Mammary epithelial cell (primary cell): ENCODE data around the gene ZNF24.

ENCODE experiments used
- EZH2 ChIP-seq: IDR thresholded peaks from 2 replicates; pipeline ENCODE4 v1.6.1; 2012; ENCODE audit warnings: low read length, inconsistent platforms, borderline replicate concordance
- TF ChIP-seq, protein P1 (sequence below), 2 donors: IDR thresholded peaks in 1 of 2; conservative IDR thresholded peaks in 1 of 2; 2 replicates each; pipeline ENCODE4 v1.5.1; 2011 to 2012; ENCODE audit warnings: inconsistent platforms in 2 of 2, low read length in 2 of 2, mild to moderate bottlenecking in 2 of 2, control low read depth in 1 of 2, low read depth in 1 of 2; ENCODE audit not compliant: insufficient read depth in 1 of 2; ENCODE audit errors: extremely low read depth in 1 of 2

DNA sequence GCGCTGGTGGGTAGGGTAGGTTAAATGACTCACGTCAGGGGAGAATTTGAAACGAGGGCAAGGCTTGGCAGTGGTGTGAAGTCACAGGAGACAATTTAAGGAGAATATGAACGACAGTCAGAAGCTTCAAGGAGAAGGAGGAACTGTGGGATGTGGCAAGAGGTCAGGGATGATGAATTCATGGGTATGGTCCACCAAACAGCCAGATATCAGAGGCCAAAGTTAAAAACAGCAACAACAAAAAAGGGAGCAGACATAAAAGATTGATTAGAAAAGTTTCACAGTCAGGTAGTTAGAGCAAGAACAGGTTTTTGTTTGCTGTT is 34.3 kb upstream of the ZNF24 start:
- no peak for TF ChIP-seq EZH2
- TF ChIP-seq, protein P1, sequence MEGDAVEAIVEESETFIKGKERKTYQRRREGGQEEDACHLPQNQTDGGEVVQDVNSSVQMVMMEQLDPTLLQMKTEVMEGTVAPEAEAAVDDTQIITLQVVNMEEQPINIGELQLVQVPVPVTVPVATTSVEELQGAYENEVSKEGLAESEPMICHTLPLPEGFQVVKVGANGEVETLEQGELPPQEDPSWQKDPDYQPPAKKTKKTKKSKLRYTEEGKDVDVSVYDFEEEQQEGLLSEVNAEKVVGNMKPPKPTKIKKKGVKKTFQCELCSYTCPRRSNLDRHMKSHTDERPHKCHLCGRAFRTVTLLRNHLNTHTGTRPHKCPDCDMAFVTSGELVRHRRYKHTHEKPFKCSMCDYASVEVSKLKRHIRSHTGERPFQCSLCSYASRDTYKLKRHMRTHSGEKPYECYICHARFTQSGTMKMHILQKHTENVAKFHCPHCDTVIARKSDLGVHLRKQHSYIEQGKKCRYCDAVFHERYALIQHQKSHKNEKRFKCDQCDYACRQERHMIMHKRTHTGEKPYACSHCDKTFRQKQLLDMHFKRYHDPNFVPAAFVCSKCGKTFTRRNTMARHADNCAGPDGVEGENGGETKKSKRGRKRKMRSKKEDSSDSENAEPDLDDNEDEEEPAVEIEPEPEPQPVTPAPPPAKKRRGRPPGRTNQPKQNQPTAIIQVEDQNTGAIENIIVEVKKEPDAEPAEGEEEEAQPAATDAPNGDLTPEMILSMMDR (conservative IDR thresholded peaks at IDR 0.05 in 1 of 2, IDR thresholded peaks at IDR 0.05 in 1 of 2; ENCODE audit: extremely low read depth in 1 of 2, insufficient read depth in 1 of 2, low read depth in 1 of 2, low read length in 2 of 2), result no peak
